Ascending aorta (tissue), 2 donors: ENCODE data around the gene MAP3K5. TPM values are rescaled to one million over a fixed set of nuclear protein-coding genes. Genes with fewer than 3 reads are reported as not detected.

Experiments
- DNase-seq, 2 donors: peaks; one replicate each; pipeline ENCODE4 v3.0.0-alpha.2; 2019; ENCODE audit warnings: low spot score in 2 of 2
- H3K27ac ChIP-seq, 2 donors: fragments of 200-600 bp; sonication (generic); one replicate each; pipeline ENCODE4 v1.5.1; 2016 to 2017; ENCODE audit warnings: mild to moderate bottlenecking in 1 of 2
- H3K27me3 ChIP-seq: fragments of 200-600 bp; sonication (generic); one replicate; pipeline ENCODE4 v1.5.1; 2017
- H3K36me3 ChIP-seq, 2 donors: fragments of 200-600 bp; sonication (generic); one replicate each; pipeline ENCODE4 v1.5.1; 2016
- H3K4me1 ChIP-seq, 2 donors: fragments of 200-600 bp; sonication (generic); one replicate each; pipeline ENCODE4 v1.5.1; 2016 to 2017; ENCODE audit warnings: mild to moderate bottlenecking in 1 of 2
- H3K4me3 ChIP-seq, 2 donors: fragments of 200-600 bp; sonication (generic); one replicate each; pipeline ENCODE4 v1.5.1; 2016 to 2017; ENCODE audit warnings: mild to moderate bottlenecking in 1 of 2
- H3K9me3 ChIP-seq, 2 donors: fragments of 200-600 bp; sonication (generic); one replicate each; pipeline ENCODE4 v1.5.1; 2016
- intact Hi-C: fragments of 100-400 bp; cut with DNase I; formaldehyde crosslinking; loops from one replicate; pipeline ENCODE4 v1.15.1; 2023
- total RNA-seq: library from RNA; depleted of rRNA; stranded (reverse); fragments of >200 nt; gene quantifications from one replicate; pipeline ENCODE4 v1.1.0, GENCODE V29; 2016
- TF ChIP-seq, protein P1 (sequence below), 3 experiments: fragments of 200-600 bp in 2 of 3; fragments of 450-650 bp in 1 of 3; sonication (generic) in 2 of 3; IDR thresholded peaks; one replicate each; pipeline ENCODE4 v1.5.1; 2016 to 2019; ENCODE audit warnings: antibody characterized with exemption in 3 of 3, mild to moderate bottlenecking in 1 of 3, moderate library complexity in 1 of 3

Gene MAP3K5
- total RNA-seq, 1 donor from 2014 or later, result 40.9 TPM

DNA sequence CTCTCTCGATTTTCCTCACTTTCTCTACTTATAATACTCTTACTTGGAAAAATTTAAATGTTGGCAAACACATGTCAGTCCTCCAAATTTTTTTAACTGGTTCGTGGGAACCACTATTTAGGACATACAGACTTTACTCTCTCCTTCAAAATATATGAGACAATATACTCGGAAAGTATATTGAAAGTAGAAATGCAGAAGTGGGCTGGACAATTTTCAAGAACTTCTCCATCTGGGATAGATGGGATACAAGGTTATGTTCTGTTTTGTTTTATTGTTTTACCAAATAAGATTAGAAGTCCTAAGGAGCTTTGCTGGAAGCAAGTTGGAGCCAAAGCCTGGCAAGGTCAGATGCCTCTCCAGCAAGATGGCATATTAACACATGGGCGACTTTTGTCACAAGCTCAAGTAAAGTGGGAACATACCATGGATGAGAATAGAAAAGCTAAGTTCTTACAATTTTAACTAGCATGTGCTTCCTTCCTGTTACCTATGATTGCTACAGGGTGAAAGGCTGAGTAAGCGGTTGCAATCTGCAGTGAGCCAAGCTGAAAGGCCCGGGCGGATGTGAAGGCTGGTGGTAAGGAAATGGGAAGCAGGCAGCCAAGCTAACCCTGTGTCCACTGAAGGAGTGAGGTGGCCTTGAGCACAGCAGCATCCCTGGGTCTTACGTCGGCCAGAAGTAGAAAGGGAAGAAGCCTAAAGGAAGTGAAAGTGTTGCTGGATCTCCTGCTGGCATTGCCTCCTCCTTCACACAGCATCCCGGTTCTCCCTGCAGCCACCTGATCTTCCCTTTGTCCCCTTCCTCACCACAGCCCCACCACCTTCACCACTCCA lies 7.1 kb downstream of the MAP3K5 start:
- H3K4me1 ChIP-seq, result peaks cover 18 to 66% of the 10 kb centered on the region in 2 donors
- TF ChIP-seq, protein P1, sequence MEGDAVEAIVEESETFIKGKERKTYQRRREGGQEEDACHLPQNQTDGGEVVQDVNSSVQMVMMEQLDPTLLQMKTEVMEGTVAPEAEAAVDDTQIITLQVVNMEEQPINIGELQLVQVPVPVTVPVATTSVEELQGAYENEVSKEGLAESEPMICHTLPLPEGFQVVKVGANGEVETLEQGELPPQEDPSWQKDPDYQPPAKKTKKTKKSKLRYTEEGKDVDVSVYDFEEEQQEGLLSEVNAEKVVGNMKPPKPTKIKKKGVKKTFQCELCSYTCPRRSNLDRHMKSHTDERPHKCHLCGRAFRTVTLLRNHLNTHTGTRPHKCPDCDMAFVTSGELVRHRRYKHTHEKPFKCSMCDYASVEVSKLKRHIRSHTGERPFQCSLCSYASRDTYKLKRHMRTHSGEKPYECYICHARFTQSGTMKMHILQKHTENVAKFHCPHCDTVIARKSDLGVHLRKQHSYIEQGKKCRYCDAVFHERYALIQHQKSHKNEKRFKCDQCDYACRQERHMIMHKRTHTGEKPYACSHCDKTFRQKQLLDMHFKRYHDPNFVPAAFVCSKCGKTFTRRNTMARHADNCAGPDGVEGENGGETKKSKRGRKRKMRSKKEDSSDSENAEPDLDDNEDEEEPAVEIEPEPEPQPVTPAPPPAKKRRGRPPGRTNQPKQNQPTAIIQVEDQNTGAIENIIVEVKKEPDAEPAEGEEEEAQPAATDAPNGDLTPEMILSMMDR (IDR thresholded peaks at IDR 0.05), result no peak
- H3K4me3 ChIP-seq, result peak overlapping the region in 1 of 2 donors; percentile 41
- no peaks in the 10 kb centered on the region for H3K27me3 ChIP-seq
- peak overlapping the region; percentile 44 to 93 for H3K27ac ChIP-seq
- intact Hi-C loops, result no loop called here
- peak; percentile 47 to 86 for DNase-seq
- no peaks in the 10 kb centered on the region for H3K36me3 ChIP-seq
- H3K9me3 ChIP-seq, result no peaks in the 10 kb centered on the region

DNA sequence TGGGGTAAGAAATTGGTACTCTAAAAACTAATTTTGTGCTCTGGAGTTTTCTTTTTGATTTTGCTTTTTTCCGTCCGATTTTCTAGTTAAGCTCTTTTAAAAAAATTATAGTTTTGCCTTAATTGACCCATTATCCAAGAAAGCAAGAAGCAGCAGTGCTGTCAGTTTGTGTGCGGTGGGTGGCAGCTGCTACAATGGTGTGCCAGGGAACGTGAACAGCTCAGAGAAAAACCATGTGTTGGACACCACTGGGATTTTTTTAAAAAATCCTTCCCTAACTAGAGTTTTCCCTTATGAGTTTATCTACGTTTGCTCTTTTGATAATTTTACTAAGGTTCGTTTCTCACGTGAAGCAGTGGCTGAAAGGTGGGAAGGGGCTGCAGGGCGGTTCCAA lies 8.0 kb downstream of the MAP3K5 start:
- Histone ChIP-seq H3K27me3 (no peaks in the 10 kb centered on the region), H3K27ac (peak overlapping the region; percentile 44 to 93), H3K36me3 (no peaks in the 10 kb centered on the region), H3K9me3 (no peaks in the 10 kb centered on the region), H3K4me3 (peak overlapping the region; percentile 6 to 41), H3K4me1 (peaks cover 18 to 71% of the 10 kb centered on the region in 2 donors)
- intact Hi-C loops, result no loop called here
- TF ChIP-seq, protein P1 (IDR thresholded peaks at IDR 0.05), result no peak
- no peak for DNase-seq

DNA sequence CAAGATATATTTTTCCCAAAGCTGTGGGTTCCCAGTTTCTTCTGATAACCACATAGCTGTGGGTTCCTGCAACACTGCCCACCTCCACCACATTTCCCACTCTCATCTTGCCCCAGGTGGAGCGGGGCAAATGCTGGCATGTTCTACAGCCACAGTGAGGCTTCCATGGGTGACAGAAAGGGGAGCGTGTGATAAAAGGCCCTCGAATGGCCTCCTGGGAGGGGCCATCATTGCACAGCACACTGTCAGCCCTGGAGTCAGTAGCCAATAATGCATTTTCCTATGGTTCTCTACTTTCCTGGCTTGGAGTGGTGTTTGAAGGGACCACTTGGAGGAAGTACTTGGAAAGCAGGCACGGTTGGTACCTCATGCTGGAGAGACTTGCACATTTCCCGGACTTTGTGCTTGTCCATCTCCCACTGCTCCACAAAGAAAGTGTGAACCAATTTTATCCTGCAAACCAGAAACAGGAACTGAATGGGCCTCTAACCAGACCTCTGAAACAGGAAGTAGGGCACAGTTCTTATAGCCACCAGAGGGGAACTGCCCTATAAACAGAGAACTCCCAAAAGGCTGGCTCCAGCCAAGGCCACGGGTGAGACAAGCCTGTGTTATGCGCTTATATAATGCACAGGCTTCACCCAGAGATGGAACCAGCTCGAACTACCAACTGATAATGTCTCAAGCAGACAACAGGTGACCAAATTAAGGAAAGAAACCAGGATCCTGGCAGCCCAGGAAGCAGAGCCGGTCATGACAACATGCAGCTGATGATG lies 8.6 kb downstream of the MAP3K5 start:
- Histone ChIP-seq H3K27me3 (no peaks in the 10 kb centered on the region), H3K36me3 (no peaks in the 10 kb centered on the region), H3K4me1 (peaks cover 15 to 67% of the 10 kb centered on the region in 2 donors), H3K9me3 (no peaks in the 10 kb centered on the region), H3K27ac (peak overlapping the region; percentile 44 to 93), H3K4me3 (peak overlapping the region; percentile 6 to 41)
- no peak for DNase-seq
- intact Hi-C loops, result no loop called here
- TF ChIP-seq, protein P1 (IDR thresholded peaks at IDR 0.05), result no peak

DNA sequence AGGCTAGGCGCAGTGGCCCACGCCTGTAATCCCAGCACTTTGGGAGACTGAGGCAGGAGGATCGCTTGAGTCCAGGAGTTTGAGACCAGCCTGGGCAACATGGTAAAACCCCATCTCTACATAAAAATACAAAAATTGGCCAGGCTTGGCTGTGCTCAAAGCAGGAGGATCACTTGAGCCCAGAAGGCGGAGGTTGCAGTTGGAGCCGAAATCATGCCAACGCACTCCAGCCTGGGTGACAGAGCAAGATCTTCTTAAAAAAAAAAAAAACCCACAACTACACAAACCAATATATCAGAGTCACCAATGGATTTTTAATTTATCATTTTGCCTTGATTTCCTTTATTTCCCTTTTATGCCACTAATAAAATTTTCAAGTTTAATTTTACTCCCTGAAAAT lies 9.3 kb downstream of the MAP3K5 start:
- Histone ChIP-seq H3K27me3 (no peaks in the 10 kb centered on the region), H3K36me3 (no peaks in the 10 kb centered on the region), H3K27ac (no peak overlapping the region), H3K9me3 (no peaks in the 10 kb centered on the region), H3K4me1 (peaks cover 15 to 67% of the 10 kb centered on the region in 2 donors), H3K4me3 (no peak overlapping the region)
- TF ChIP-seq, protein P1 (IDR thresholded peaks at IDR 0.05), result no peak
- intact Hi-C loops, result no loop called here
- no peak for DNase-seq

DNA sequence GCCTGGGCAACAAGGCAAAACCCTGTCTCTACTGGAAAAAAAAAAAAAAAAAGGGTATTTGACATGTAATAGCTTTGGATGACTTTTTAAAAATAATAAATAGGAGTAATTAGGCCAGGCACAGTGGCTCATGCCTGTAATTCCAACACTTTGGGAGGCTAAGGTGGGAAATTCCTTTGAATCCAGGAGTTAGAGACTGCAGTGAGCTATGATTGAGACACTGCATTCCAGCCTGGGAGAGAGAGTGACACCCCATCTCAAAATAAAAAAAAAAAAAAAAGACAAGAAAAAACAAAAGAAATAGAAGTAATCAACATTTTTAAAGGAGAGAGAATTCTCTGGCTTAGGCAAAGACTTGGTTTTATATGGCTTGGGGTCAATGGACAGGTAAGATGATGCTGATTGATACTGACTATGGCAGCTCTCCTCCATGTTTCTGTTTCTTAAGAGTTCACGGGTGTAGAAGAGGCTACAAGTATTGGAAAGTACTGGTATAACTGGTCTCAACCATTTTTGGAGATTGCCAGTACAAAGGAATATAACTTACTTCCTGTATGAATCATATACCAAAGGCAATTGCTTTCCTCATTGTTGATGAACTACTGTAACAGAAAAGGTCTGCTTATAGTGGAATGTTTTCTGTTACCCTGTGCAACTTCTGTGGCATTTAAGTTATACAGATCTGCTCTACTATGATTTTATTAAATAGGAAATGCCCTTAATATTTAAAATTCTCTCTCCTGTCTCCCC lies 10.1 kb downstream of the MAP3K5 start:
- TF ChIP-seq, protein P1 (IDR thresholded peaks at IDR 0.05), result no peak
- H3K4me3 ChIP-seq, result no peak overlapping the region
- DNase-seq, result no peak
- H3K27ac ChIP-seq, result no peak overlapping the region
- H3K36me3 ChIP-seq, result no peaks in the 10 kb centered on the region
- no peaks in the 10 kb centered on the region for H3K9me3 ChIP-seq
- intact Hi-C loops, result no loop called here
- peaks cover 12 to 61% of the 10 kb centered on the region in 2 donors for H3K4me1 ChIP-seq
- H3K27me3 ChIP-seq, result no peaks in the 10 kb centered on the region
